ENCODE measurements around the gene LSM10.

The LSM10 gene

DNA sequence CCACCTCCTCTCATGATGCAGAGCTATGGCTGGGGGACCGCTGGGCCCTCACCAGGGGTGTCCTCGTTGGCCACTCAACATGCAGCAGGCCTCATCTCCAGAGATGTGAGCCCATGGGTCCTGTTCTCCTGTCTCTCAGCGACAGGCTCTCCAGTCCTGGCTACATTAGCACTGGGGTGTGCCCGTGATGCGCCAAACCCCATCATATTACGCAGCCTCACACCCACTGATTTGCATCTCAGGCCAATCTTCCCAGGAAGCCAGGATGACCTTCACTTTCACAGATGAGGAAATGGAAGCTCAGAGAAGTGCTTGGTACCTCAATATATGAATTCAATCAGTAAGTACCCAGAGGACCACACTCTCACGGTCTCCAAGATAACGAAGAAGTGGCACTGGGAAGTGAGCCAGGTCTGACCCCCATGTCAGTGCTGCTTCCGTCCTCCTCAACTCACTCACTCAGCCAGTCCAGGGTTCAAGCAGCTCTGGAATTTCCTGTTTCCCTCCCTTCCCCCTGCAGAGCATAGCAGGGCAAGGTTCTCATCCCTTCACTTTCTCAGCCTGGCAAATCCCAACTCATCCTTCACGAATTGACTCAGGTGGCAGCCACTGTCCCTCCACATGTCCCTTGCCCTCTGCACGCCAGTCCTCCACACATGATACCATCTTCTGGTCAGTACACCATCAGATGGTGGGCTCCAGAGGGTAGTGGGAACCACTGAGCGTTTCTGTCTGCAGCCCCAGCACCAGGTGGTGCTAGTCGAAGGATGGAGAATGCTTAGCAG is 45.4 kb downstream of the LSM10 start:
- TF ChIP-seq, protein P1, sequence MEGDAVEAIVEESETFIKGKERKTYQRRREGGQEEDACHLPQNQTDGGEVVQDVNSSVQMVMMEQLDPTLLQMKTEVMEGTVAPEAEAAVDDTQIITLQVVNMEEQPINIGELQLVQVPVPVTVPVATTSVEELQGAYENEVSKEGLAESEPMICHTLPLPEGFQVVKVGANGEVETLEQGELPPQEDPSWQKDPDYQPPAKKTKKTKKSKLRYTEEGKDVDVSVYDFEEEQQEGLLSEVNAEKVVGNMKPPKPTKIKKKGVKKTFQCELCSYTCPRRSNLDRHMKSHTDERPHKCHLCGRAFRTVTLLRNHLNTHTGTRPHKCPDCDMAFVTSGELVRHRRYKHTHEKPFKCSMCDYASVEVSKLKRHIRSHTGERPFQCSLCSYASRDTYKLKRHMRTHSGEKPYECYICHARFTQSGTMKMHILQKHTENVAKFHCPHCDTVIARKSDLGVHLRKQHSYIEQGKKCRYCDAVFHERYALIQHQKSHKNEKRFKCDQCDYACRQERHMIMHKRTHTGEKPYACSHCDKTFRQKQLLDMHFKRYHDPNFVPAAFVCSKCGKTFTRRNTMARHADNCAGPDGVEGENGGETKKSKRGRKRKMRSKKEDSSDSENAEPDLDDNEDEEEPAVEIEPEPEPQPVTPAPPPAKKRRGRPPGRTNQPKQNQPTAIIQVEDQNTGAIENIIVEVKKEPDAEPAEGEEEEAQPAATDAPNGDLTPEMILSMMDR (IDR thresholded peaks at IDR 0.05; ENCODE audit: low read depth, low read length), result 0 out of 2 replicates have a peak, but pooled peaks have one; percentile 11
- no peak overlapping the region for H3K4me3 ChIP-seq (ENCODE audit: low read depth, low read length)

DNA sequence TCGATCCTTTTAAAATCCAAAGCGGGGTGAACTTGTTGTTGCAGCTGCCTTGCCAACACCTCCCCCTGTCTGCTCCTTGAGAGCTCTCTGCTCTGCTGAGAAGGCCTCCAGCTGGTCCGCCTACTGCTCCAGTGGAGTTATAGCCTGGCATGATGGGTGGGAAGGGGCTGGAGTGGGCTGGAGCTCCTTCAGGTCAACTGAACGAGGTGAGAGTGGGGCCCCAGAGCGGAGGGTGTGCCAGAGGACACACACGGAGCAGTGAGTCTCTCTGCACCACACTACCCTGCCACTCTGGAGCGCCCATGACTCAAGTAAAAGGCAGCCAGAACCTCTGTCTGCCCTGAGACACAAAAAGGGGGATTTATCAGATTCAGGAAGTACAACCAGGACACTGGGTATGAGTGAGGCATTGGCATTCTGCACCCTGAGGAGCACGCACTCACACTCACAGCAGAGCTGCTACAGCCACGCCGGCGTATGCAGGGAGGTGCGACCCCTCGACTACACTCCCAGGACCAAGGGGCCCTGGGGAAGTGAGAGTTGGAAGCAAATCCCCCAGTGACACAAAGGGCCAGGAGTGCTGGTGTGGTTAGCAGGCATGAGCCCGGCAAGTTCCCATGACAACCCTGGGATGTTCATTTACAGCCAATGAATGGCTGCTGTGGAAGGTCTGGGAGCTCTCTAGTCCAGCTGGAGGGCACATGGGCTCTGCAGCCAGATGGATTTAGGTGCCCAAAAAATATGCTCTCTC is 46.3 kb downstream of the LSM10 start:
- H3K4me3 ChIP-seq (ENCODE audit: low read depth, low read length), result peak overlapping the region; percentile 32
- TF ChIP-seq, protein P1 (IDR thresholded peaks at IDR 0.05; ENCODE audit: low read depth, low read length), result no peak

DNA sequence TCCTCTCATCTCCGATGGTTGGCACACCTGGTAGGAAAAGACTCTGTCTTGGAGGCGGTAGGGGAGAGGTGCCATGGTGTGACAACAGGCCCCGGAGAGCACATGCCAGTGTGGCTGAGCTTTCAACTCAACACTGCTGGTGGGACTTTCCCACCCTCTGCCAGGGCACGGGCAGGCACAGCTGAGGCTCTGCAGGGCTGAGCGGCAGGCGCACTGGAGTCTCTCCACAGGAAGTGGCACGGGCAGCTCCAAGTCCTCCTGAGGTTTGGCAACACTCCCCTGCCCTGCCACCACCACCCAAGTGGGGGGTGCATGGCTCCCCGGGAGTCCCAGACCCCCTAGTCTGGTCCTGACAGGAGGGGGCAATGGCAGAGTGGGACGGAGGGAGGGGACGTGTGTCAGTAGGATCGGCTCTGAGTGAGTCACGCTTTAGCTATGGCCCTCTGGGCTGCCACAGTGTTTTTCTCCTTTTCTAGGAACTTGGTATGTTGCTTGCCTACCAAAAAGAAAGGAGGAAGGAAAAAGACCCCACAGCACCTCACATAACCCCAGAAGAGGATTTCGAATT is 47.0 kb downstream of the LSM10 start:
- TF ChIP-seq, protein P1 (IDR thresholded peaks at IDR 0.05; ENCODE audit: low read depth, low read length), result no peak
- peak overlapping the region; percentile 32 for H3K4me3 ChIP-seq (ENCODE audit: low read depth, low read length)

DNA sequence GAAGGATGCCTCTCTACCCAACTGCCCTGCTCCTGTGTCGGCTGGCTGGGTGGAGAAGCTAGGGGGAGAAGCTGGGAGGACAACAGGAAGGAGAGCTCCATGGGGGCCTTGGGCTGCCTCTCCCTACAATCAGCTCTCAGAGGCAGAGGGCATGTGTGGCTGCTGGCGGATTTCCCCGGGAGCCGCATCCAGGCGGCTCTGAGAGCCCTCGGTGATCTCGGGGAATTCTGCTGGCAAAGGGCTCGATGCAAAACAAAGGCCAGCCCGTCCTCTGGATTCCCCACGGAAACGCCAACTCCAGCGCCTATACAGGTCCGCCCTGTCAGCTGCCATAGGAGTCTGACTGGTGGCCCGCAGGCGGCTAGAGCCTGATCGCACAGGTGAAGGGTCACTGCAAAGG is 47.9 kb downstream of the LSM10 start:
- no peak overlapping the region for H3K4me3 ChIP-seq (ENCODE audit: low read depth, low read length)
- TF ChIP-seq, protein P1 (IDR thresholded peaks at IDR 0.05; ENCODE audit: low read depth, low read length), result no peak

DNA sequence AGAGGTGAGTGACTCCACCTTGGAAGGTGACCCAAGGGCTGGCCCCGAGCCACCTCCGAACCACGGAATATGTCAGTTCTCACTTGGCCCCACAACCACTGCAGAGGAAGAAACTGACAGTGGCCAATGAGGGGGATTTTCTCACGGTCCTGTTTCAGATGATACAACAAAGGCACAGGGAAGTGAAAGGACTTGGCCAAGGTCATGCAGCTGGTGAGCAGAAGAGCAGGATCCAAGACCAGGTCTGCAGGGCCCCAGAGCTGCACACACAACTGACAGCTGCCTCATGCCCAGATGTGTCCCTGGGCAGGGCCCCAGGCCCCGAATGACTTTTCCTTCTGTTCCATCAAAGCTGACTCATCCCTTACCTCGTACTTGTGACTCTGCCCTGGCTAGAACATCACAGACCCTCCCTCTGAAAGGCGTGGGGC is 48.5 kb downstream of the LSM10 start:
- TF ChIP-seq, protein P1 (IDR thresholded peaks at IDR 0.05; ENCODE audit: low read depth, low read length), result no peak

DNA sequence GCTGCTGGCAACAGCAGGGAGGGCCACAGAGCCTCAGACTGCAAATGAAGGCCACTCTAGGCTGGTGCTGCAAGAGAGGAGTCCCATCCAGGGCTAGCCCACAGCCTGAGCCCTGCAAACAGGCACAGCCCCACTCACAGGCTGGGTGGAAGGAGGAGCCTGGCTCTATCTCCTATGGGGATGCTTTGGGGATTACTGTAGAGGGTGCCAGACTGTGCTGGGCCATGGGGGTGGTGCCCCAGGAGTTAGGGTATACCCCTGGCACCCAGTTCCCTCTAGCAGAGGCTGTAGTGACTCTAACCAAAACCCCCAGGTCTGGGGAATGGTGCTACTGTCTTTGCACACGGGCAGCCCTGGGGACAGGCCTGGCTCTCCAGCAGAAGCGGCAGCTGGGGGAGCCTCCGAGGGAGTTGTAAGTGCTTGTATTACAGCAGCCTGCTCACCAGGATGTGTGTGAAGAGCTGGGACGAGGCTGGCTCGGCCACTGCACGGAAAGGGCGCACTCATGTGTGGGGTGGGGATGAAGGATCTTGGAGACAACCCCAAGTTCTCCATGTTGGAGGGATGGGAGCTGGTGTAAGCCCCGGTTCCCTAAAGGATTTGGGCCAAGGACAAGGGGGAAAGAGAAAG is 50.9 kb downstream of the LSM10 start:
- TF ChIP-seq, protein P1 (IDR thresholded peaks at IDR 0.05; ENCODE audit: low read depth, low read length), result no peak
- no peak overlapping the region for H3K4me3 ChIP-seq (ENCODE audit: low read depth, low read length)

More for the DNA sequence above, 48.5 kb downstream of the LSM10 start:
- no peak overlapping the region for H3K4me3 ChIP-seq (ENCODE audit: low read depth, low read length)

Measured in WI38 (cell line).